GM19239 (cell line): ENCODE data around the gene CIDEB.

ENCODE experiments used
- DNase-seq: peaks from one replicate; pipeline ENCODE4 v3.0.0; 2011; ENCODE audit warnings: low spot score; ENCODE audit not compliant: insufficient read length
- FAIRE-seq: peaks from 2 replicates; lab custom pipeline; 2011; peaks lifted over from hg19 to GRCh38; lab: Jason Lieb, UNC

Gene CIDEB

DNA sequence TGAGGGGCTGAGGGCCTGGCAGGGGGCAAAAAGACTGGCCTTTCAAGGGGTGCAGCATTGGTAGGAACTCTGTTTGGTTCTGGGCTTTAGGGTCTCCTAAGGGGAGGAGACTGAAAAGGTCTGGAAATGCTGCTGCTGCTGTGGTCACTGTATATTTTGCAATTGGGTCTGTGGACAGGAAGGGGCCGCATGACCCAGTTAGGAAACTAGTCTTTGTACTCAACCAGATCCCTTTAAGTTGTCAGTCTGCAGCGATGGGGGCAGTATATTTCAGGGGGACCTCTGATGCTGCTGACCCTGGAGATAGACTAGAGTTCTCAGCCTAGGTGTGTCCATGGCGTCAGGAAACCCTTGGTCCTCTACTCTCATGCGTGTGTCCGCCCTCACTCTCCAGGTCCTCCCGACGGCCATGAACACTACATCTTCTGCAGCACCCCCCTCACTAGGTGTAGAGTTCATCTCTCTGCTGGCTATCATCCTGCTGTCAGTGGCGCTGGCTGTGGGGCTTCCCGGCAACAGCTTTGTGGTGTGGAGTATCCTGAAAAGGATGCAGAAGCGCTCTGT lies 7.5 kb upstream of the CIDEB start:
- FAIRE-seq: no peak
- DNase-seq: no peak

DNA sequence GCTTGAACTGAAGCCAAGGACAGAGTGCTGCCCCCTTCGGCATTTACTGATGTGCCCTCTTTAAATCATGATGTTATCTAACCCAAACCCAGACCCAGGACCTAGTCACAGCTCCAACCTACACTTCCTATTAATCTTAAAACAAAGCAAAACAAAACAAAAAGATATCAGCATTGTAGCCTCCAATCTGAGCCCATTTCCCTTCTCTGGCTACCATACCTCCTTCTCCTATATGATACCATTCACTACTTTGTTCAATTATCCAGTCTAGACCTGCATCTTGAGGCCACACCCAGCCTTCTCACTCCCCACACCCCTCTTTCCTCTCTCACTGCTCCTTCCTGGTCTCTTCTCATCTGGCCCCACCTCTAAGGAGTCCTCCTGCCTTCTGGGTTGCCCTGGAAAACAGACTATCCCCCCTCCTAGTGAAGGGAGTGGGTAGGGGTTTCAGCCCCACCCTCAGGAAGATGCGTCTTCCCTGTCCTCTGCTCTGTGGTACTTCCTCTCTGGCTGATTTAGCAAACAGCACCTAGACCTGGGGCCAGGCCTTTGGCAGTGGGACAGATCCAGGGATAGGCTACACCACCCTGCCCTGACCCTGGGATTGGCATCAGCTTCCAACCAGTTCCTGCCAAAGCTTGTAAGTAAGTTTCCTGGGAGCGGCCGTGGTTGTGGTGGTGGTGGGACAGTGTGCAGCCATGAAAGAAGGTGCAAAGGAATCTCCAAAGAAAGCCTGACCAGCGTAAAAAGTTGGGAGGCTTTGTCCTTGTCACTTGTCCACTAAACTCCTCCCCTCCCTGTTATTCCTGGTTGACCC lies 6.8 kb upstream of the CIDEB start:
- FAIRE-seq (no peak), DNase-seq (no peak)

DNA sequence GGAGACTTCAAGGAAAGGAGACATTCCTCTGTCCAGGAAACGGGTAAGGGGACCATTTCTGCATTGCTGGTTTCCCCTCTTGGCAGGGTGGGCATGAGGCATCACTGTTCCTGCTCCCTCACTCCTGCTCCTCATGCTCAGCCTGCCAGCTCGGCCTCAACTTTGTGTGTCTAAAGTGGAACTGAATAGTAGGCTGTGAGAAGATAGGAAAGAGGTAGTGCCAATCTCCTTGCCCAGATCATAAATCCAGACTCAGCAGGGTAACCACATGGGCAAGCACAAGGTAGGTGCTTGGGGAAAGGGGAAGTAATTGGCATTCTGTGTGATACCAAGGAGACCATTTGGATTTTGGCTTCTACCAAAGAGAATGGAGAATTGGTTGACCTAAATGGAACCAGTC lies 6.1 kb upstream of the CIDEB start:
- FAIRE-seq: no peak
- no peak for DNase-seq

DNA sequence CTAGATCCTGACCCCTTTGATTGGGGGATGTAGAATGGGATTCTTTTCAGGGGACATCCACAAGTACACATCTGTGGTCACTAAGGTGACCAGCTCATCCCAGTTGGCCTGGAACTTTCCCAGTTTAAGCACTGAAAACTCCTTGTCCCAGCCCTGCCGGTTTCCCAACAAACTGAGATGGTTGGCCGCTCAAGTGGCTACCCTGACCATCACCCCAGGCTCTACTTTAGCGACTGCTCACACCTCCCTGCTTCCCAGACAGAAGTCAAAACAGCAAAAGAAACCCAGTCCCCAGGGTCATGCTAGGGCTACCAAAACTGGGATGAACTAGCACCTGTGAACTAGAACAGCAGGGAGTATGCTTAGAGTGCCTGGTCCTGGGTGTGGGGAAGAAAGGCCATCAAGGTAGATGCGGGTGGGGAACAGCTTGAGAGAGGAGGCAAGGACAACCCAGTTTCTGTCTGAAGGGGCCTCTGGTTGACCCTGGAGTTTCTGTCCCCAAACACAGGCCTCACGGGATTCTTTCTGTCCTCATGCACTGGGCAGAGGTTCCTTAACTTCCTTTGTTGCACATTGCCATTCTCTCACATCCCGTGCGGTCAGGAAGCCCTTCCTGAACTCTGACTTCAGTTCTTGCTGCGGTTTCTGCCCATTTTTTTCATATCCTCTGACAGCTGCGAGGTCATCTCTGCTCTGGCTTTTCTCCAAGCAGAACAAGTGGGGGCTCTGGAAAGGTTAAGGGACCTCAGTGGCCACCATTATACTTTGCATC lies 5.1 kb upstream of the CIDEB start:
- FAIRE-seq: peak; percentile 52
- DNase-seq: no peak

DNA sequence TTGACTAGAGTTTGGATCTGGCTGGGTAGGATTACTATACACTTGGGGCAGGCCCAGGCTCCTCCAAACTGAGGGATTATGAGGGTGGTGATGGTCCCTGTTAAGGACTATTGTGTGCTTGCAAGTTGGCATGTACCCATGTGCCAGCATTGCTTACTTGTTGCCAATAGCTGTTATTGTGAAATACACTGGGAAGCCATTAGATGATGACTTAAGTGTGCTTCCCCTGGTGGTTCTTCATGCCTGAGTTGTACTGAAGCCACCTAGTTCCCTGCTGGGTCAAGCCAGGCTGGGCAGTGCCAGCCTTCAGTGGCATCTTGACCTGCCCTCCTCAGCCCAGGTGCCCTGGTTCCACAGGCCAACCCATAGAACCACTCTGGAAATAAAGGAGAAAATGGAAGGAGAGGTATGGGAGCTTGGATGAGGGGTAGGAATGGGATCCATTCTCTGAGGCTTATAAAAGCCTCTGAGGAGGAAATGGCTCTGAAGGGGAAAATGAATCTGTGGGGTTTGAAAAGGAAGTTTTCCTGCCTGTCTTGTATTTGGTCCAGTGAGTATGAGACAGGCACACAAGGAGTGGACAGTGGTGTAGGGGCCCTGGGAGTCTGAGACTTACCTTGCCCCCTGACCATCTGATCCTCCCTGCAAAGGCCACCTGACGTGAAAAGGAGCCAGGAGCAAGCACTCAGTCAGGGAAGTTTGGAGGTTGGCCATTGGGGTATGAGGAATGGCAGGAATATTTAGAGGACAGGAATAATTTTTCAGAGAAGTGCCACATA lies 4.2 kb upstream of the CIDEB start:
- FAIRE-seq (peak; percentile 23), DNase-seq (no peak)

DNA sequence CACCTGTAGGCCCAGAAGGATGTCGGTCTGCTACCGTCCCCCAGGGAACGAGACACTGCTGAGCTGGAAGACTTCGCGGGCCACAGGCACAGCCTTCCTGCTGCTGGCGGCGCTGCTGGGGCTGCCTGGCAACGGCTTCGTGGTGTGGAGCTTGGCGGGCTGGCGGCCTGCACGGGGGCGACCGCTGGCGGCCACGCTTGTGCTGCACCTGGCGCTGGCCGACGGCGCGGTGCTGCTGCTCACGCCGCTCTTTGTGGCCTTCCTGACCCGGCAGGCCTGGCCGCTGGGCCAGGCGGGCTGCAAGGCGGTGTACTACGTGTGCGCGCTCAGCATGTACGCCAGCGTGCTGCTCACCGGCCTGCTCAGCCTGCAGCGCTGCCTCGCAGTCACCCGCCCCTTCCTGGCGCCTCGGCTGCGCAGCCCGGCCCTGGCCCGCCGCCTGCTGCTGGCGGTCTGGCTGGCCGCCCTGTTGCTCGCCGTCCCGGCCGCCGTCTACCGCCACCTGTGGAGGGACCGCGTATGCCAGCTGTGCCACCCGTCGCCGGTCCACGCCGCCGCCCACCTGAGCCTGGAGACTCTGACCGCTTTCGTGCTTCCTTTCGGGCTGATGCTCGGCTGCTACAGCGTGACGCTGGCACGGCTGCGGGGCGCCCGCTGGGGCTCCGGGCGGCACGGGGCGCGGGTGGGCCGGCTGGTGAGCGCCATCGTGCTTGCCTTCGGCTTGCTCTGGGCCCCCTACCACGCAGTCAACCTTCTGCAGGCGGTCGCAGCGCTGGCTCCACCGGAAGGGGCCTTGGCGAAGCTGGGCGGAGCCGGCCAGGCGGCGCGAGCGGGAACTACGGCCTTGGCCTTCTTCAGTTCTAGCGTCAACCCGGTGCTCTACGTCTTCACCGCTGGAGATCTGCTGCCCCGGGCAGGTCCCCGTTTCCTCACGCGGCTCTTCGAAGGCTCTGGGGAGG lies 3.1 kb upstream of the CIDEB start, which contains the start of gene LTB4R:
Gene LTB4R, plus strand, starts transcription at position 857 of the 959 bp plus-strand sequence. CDS start 4,150 bp downstream, outside the sequence.
- peak; percentile 81 for FAIRE-seq
- peak; percentile 76 for DNase-seq

DNA sequence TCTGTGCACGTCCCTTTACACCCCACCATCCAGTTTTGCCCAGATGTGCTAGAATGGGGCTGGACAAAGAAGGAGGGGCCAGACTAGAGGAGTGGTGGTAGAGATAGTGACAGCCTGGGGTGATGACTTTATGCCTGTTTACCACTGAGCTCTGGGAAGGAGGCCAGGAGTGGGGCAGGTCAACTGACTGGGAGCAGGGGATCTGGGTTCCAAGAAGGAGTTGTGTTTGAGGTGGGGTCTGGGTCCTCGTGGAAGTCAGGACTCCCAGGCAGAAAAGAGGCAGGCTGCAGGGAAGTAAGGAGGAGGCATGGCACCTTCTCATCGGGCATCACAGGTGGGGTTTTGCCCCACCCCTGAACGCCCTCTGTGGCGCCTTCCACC lies 2.5 kb upstream of the CIDEB start:
- FAIRE-seq (peak; percentile 11), DNase-seq (no peak)

DNA sequence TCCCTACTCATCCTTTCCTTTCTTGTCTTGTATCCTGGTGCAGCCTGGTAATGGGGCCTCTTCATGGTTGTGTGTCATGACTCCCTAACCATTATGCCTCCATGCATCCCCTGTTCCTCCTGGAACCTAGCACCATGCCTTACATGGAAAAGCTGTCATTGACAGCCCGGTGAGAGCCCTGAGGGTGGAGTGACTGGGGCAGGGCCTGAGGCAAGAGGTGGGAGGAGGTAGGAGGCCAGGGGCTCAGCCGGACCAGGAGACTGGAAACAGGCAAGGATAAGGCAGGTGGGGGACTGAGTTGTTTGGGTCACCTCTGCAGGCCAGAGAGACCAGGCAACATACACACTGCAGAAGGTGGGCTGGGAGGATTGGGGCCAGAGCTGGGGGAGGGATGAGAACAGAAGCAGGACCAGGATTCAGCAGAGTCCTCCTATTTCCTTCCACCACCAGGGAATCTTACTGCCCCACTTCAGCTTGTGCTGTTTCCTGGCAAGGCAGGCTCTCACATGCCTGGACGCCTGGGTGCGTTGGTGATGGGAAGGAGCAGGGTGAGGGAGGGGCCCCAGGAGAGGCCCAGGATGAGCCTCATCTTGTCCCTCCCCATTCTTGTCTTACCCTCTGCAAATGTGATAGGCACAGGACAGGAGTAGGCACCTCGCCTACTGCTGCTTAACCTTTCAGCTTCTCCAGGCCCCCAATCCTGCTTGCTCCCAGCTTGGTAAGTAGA lies 1.9 kb upstream of the CIDEB start, which contains the start of gene LTB4R2:
Gene LTB4R2, plus strand, starts transcription at position 603 of the 727 bp plus-strand sequence. CDS start 525 bp downstream, outside the sequence.
- no peak for FAIRE-seq
- no peak for DNase-seq

DNA sequence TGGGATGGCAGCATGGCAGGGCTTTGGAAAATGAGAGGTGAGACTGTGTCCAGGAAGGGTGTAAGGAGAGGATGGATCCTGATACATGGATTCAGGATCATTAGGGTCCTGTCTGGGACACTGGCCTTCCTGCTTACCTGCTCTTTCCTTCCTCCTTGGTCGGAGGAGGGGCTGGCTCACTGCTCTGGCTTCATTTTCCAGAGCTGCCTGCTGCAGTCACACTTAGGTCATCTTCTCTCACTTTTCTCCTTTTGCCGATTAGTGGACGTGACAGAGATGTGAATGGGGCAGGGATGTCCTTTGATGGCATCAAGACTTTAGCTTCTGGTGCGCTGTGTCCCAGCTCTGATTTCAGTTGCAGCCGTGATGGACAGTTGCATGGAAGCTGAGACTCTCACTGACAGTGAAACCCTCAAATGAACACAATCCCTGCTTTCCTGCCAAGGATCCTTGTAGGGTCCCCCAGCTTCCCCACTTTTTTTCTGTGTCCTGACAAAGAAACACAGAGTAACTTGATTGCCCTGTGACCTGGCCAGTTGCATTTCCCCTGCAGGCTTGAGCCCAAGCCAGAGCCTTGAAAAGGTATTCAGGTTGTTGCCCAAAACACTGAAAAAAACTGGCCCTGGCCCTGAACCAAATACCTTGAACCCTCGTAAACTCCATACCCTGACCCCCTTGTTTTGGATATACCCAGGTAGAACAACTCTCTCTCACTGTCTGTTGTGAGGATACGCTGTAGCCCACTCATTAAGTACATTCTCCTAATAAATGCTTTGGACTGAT lies 756 bp upstream of the CIDEB start:
- no peak for FAIRE-seq
- DNase-seq: no peak

DNA sequence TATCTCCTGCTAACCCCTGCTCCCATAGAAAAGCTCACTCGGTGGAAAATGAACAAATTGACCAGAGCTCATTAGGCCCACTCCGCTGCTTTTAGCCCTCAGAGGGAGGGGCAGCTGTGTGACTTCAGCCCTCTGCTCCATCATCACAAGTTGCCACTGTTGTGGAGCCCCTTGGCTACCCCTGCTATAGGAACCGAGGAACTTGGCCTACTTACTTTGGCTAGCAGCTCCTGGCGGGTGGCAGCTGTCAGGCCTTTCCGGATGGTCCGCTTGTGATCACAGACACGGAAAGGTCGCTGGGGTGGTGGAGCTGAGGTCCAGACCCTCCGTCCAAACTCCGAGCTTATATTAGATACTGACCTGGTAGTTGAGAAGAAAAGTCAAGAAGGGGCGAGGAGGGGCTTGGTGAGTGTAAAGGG lies 612 bp downstream of the CIDEB start:
- DNase-seq (no peak), FAIRE-seq (no peak)

DNA sequence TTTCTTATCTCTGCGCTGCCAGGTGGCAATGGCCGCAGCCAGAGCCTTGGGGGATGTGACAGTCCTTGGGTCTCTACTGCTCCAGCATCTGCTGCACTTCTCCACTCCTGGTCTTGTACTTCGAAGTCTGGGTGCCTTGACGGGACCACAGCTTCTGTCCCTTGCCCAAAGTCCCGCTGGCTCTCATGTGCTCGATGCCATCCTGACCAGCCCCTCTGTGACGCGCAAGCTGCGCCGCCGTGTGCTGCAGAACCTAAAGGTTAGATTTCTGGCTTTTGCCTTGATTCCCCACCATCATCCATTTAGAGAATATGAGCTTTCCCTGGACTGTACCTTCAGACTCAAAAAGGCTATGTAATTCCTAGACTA lies 3.8 kb downstream of the CIDEB start:
- FAIRE-seq: no peak
- DNase-seq: no peak

DNA sequence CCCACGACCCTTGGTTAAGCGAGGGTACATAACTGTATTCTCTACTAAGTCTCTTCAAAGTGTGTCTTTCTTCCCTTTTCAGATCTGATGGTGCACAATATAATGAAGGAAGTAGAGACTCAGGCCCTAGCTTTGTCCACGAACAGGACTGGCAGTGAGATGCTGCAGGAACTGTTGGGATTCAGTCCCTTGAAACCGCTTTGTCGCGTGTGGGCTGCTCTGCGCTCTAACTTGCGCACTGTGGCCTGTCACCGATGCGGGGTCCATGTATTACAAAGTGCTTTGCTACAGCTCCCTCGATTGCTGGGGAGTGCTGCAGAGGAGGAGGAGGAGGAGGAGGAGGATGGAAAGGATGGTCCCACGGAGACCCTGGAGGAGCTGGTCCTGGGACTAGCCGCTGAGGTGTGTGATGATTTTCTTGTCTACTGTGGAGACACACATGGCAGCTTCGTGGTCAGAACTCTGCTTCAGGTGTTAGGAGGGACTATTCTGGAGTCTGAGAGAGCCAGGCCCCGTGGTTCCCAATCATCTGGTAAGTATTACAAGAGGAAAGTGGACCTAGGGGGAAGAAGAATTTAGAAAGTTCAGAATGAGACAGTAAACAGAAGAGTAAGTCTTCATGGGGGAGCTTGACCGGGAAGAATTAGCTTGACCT lies 7.3 kb downstream of the CIDEB start:
- no peak for FAIRE-seq
- DNase-seq: no peak

DNA sequence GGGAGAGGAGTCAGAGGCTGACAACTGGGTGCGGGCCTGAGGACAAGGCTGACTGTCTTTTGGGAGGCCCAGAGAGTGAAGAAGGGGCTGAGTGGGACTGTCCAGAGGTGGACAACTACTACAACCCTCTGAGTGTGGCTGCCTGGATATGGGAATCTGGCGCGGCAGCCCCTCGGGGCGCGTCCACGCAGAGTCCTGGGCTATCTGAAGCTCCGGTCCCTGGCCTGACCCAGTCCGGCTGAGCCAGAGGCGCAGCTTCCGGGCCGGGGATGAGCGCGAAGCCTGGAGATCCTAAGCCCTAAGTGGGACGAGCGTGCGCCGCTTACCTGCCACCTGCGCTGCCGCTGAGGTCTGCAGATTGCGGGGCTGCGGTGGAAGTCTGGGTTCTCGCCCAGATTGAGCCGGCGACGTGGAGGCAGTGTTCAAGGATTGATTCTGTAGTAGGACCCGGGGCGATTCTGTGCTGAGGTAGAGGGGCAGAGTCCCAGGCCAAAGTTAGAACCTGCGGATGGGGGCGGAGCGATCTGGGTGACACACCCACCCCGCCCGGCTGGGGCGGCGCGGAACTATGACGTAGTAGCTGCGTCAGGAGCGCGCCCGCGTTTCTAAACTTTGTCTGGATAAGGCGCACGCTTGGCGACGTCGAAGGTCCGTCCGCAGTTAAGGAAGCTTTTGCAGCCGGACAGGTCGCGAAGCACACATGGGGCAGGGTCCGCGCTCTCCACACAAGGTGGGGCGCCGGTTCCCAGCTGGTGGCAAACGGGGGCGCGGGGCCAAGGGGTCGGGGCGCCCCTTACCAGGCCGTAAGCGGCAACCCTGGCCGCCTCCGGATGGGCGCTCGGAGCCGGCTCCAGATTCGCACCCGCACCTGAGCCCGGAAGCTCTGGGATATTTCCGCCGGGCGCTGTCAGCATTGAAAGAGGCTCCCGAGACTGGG lies 8.3 kb downstream of the CIDEB start, which contains the start of the genes DHRS1 and NOP9:
Gene DHRS1, minus strand, starts transcription at position 526 of the 937 bp plus-strand sequence. CDS start 674 bp downstream, outside the sequence.
Gene NOP9, plus strand, starts transcription at position 596 of the 937 bp plus-strand sequence. Its CDS starts 105 bp downstream, at position 701.
- peak; percentile 89 for DNase-seq

DNA sequence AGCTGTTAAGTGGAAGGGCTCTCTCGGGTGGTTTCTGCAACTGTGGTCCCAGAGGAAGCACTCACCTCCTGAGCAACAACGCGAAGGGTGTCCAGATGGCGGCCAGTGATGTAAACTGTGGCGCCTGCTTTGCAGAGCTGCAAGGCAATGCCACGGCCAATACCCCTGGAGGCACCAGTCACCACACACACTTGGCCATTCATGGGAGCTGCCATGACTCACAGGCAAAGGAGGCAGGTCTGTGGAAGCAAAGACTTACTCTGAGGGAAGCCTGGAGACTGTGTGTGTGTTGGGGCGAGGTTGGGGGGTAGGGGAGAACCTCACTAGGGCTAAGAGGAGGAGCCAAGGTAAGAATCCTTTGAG lies 8.9 kb downstream of the CIDEB start:
- DNase-seq (no peak), FAIRE-seq (no peak)

More for the DNA sequence above, 8.3 kb downstream of the CIDEB start, which contains the start of the genes DHRS1 and NOP9:
- peak; percentile 91 for FAIRE-seq

DNA sequence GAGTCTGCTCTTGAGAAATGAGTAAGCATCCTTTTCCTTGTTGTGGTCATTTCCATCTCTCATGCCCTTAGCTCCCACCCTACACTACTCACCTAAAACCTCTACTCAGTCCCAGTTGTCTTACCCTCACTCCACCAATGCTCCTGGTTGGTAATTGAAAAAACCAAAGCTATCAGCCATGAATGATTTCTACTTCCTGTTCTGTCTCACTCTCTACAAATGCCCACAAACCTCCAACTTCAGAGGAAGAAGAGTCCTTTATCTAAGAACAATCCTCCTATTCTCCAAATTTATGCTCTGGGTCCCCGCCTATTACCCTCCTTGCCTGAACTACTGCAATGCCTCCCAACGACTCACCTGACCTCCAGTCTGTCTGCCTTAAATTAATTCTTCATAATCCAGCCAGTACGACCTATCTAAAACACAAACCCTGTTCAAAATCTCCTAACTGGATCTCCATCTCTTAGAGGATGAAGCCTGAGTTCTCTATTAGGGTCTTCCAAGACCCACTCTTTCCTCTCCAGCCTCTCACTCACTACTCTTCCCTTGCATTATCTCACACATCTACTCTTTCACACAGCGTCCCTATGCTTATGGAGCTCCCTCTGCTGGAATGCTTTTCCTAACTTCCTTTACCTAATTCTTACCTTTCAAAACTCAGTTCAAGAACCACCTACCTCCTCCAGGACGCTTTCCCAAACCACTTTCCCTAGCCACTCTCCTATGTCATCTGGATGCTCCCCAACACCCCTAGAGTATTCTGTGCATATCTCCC lies 10.4 kb downstream of the CIDEB start:
- FAIRE-seq: no peak
- no peak for DNase-seq
